ENCODE measurements around the gene POFUT1. TPM values are rescaled to one million over a fixed set of nuclear protein-coding genes. Genes with fewer than 3 reads are reported as not detected.

The POFUT1 gene
- total and polyA plus RNA-seq, 2 experiments from 2014 or later, result 9.3 to 34.0 TPM

DNA sequence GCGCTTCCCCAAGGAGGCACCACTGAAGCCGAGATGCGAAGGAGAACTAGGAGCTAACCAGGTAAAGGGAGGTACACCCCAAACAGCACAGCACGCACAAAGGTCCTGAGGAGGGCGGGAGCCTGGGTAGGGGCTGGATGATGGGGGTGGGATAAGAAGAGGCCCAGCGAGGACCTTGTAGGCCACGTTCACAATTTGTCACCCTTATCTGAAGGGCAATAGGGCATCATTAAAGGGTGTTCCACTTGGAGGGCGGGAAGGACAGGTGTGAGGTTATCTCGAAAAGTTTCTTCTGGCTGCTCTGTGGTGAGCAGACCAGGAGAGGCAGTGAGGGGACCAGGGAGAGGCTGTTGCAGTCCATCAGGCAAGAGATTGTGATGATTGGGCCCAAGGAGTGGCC lies 25.6 kb downstream of the POFUT1 start:
- Mint-ChIP-seq H3K4me3 (no peak overlapping the region), H3K9me3 (no peaks in the 10 kb centered on the region), H3K27me3 (ENCODE audit: insufficient read depth, low read depth, poor library complexity) (no peaks in the 10 kb centered on the region), H3K27ac (no peak overlapping the region), H3K4me1 (no peaks in the 10 kb centered on the region), H3K36me3 (ENCODE audit: low read depth) (peaks cover 53% of the 10 kb centered on the region)
- Histone ChIP-seq H3K27me3 (ENCODE audit: insufficient read depth) (no peaks in the 10 kb centered on the region), H3K9me2 (ENCODE audit: insufficient read depth) (no peaks in the 10 kb centered on the region), H3K4me2 (no peak overlapping the region), H2AFZ (no peak overlapping the region), H3K79me2 (replicated peaks; ENCODE audit: insufficient read depth) (no peaks in the 10 kb centered on the region), H4K20me1 (replicated peaks; ENCODE audit: insufficient read depth) (peaks cover 10% of the 10 kb centered on the region), H3K4me1 (ENCODE audit: insufficient read depth) (no peaks in the 10 kb centered on the region), H3K36me3 (ENCODE audit: insufficient read depth) (peaks cover 36% of the 10 kb centered on the region), H3K4me3 (no peak overlapping the region), H3F3A (replicated peaks; ENCODE audit: low read depth) (peaks cover 13% of the 10 kb centered on the region; the same call in 1 of the 2 replicates), H3K27ac (ENCODE audit: low read depth) (no peak overlapping the region)
- ATAC-seq (no peak), DNase-seq (ENCODE audit: low spot score) (no peak)
- TF ChIP-seq NANOG (IDR thresholded peaks at IDR 0.05; ENCODE audit: borderline replicate concordance) (no peak), ZNF331 (CRISPR knock-in tag; IDR thresholded peaks at IDR 0.05; ENCODE audit: low read depth) (no peak), CREB1 (CRISPR knock-in tag; IDR thresholded peaks at IDR 0.05; ENCODE audit: low read depth) (no peak), ETS1 (IDR thresholded peaks at IDR 0.05) (no peak)
- TF ChIP-seq, protein P1, sequence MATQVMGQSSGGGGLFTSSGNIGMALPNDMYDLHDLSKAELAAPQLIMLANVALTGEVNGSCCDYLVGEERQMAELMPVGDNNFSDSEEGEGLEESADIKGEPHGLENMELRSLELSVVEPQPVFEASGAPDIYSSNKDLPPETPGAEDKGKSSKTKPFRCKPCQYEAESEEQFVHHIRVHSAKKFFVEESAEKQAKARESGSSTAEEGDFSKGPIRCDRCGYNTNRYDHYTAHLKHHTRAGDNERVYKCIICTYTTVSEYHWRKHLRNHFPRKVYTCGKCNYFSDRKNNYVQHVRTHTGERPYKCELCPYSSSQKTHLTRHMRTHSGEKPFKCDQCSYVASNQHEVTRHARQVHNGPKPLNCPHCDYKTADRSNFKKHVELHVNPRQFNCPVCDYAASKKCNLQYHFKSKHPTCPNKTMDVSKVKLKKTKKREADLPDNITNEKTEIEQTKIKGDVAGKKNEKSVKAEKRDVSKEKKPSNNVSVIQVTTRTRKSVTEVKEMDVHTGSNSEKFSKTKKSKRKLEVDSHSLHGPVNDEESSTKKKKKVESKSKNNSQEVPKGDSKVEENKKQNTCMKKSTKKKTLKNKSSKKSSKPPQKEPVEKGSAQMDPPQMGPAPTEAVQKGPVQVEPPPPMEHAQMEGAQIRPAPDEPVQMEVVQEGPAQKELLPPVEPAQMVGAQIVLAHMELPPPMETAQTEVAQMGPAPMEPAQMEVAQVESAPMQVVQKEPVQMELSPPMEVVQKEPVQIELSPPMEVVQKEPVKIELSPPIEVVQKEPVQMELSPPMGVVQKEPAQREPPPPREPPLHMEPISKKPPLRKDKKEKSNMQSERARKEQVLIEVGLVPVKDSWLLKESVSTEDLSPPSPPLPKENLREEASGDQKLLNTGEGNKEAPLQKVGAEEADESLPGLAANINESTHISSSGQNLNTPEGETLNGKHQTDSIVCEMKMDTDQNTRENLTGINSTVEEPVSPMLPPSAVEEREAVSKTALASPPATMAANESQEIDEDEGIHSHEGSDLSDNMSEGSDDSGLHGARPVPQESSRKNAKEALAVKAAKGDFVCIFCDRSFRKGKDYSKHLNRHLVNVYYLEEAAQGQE (IDR thresholded peaks at IDR 0.05; ENCODE audit: unreplicated experiment), result no peak

DNA sequence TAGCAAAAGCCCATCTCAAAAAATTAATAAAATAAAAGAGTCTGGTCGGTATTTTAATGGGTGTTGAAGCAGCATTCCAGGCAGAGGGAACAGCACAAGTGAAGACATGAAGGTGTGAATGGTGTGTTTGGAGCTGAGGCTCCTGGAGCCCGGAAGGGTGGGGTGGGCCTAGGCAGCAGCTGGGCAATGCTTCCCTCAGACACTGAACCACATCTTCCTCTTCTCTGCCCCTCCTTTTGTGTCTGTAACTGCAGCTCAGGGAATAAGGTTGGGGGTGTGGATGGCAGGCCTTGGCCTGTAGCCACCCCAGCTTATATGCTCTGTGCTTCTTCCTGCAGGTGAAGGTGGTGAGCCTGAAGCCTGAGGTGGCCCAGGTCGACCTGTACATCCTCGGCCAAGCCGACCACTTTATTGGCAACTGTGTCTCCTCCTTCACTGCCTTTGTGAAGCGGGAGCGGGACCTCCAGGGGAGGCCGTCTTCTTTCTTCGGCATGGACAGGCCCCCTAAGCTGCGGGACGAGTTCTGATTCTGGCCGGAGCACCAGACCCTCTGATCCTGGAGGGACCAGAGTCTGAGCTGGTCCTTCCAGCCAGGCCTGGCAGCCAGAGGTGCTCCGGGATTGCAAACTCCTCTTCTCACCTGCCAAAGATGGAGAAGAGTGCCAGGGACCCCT lies 26.6 kb downstream of the POFUT1 start:
- Histone ChIP-seq H3K4me1 (ENCODE audit: insufficient read depth) (0 out of 2 replicates have a peak, but pooled peaks cover 3% of the 10 kb centered on the region), H3K4me3 (no peak overlapping the region), H3K9me2 (ENCODE audit: insufficient read depth) (no peaks in the 10 kb centered on the region), H4K20me1 (replicated peaks; ENCODE audit: insufficient read depth) (peaks cover 10% of the 10 kb centered on the region), H3K79me2 (replicated peaks; ENCODE audit: insufficient read depth) (no peaks in the 10 kb centered on the region), H3K27me3 (ENCODE audit: insufficient read depth) (no peaks in the 10 kb centered on the region), H3K27ac (ENCODE audit: low read depth) (no peak overlapping the region), H3K36me3 (ENCODE audit: insufficient read depth) (peaks cover 34% of the 10 kb centered on the region), H2AFZ (no peak overlapping the region), H3K4me2 (no peak overlapping the region), H3F3A (replicated peaks; ENCODE audit: low read depth) (peaks cover 10% of the 10 kb centered on the region; the same call in 1 of the 2 replicates)
- H3K9me3 Mint-ChIP-seq, result no peaks in the 10 kb centered on the region
- no peaks in the 10 kb centered on the region for H3K27me3 Mint-ChIP-seq (ENCODE audit: insufficient read depth, low read depth, poor library complexity)
- peaks cover 45% of the 10 kb centered on the region for H3K36me3 Mint-ChIP-seq (ENCODE audit: low read depth)
- ATAC-seq (no peak), DNase-seq (ENCODE audit: low spot score) (no peak)
- H3K4me3 Mint-ChIP-seq, result no peak overlapping the region
- H3K27ac Mint-ChIP-seq, result no peak overlapping the region
- H3K4me1 Mint-ChIP-seq, result 0 out of 3 replicates have a peak, but pooled peaks cover 3% of the 10 kb centered on the region
- no peak for TF ChIP-seq STAT1 (IDR thresholded peaks at IDR 0.05; ENCODE audit: unreplicated experiment)
- TF ChIP-seq, protein P2, sequence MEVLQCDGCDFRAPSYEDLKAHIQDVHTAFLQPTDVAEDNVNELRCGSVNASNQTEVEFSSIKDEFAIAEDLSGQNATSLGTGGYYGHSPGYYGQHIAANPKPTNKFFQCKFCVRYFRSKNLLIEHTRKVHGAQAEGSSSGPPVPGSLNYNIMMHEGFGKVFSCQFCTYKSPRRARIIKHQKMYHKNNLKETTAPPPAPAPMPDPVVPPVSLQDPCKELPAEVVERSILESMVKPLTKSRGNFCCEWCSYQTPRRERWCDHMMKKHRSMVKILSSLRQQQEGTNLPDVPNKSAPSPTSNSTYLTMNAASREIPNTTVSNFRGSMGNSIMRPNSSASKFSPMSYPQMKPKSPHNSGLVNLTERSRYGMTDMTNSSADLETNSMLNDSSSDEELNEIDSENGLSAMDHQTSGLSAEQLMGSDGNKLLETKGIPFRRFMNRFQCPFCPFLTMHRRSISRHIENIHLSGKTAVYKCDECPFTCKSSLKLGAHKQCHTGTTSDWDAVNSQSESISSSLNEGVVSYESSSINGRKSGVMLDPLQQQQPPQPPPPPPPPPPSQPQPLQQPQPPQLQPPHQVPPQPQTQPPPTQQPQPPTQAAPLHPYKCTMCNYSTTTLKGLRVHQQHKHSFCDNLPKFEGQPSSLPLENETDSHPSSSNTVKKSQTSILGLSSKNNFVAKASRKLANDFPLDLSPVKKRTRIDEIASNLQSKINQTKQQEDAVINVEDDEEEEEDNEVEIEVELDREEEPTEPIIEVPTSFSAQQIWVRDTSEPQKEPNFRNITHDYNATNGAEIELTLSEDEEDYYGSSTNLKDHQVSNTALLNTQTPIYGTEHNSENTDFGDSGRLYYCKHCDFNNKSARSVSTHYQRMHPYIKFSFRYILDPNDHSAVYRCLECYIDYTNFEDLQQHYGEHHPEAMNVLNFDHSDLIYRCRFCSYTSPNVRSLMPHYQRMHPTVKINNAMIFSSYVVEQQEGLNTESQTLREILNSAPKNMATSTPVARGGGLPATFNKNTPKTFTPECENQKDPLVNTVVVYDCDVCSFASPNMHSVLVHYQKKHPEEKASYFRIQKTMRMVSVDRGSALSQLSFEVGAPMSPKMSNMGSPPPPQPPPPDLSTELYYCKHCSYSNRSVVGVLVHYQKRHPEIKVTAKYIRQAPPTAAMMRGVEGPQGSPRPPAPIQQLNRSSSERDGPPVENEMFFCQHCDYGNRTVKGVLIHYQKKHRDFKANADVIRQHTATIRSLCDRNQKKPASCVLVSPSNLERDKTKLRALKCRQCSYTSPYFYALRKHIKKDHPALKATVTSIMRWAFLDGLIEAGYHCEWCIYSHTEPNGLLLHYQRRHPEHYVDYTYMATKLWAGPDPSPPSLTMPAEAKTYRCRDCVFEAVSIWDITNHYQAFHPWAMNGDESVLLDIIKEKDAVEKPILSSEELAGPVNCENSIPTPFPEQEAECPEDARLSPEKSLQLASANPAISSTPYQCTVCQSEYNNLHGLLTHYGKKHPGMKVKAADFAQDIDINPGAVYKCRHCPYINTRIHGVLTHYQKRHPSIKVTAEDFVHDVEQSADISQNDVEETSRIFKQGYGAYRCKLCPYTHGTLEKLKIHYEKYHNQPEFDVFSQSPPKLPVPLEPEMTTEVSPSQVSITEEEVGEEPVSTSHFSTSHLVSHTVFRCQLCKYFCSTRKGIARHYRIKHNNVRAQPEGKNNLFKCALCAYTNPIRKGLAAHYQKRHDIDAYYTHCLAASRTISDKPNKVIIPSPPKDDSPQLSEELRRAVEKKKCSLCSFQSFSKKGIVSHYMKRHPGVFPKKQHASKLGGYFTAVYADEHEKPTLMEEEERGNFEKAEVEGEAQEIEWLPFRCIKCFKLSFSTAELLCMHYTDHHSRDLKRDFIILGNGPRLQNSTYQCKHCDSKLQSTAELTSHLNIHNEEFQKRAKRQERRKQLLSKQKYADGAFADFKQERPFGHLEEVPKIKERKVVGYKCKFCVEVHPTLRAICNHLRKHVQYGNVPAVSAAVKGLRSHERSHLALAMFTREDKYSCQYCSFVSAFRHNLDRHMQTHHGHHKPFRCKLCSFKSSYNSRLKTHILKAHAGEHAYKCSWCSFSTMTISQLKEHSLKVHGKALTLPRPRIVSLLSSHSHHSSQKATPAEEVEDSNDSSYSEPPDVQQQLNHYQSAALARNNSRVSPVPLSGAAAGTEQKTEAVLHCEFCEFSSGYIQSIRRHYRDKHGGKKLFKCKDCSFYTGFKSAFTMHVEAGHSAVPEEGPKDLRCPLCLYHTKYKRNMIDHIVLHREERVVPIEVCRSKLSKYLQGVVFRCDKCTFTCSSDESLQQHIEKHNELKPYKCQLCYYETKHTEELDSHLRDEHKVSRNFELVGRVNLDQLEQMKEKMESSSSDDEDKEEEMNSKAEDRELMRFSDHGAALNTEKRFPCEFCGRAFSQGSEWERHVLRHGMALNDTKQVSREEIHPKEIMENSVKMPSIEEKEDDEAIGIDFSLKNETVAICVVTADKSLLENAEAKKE (CRISPR knock-in tag; IDR thresholded peaks at IDR 0.05), result no peak
- no peak for TF ChIP-seq CREB1 (CRISPR knock-in tag; IDR thresholded peaks at IDR 0.05; ENCODE audit: low read depth)
- no peak for TF ChIP-seq NANOG (IDR thresholded peaks at IDR 0.05; ENCODE audit: borderline replicate concordance)
- no peak for TF ChIP-seq JUNB (IDR thresholded peaks at IDR 0.05; ENCODE audit: unreplicated experiment)
- TF ChIP-seq ETS1 (IDR thresholded peaks at IDR 0.05), result no peak

All from GM23338 (cell line).